PFSK-1 (cell line): ENCODE measurements around the gene DIP2B.

Experiments used
- FOXP2 ChIP-seq: optimal IDR thresholded peaks from 2 replicates; pipeline ENCODE3; 2011; ENCODE audit warnings: borderline replicate concordance, control low read depth, inconsistent platforms; ENCODE audit not compliant: insufficient read depth; ENCODE audit errors: extremely low read length, extremely low read depth
- POLR2AphosphoS5 ChIP-seq: IDR thresholded peaks from 2 replicates; pipeline ENCODE4 v1.6.1; 2012; ENCODE audit warnings: low read depth, mild to moderate bottlenecking, control low read depth, low read length, moderate library complexity
- SIN3A ChIP-seq: IDR thresholded peaks from 2 replicates; pipeline ENCODE4 v1.6.1; 2012; ENCODE audit warnings: mild to moderate bottlenecking, low read length, moderate library complexity, borderline replicate concordance; ENCODE audit not compliant: insufficient read depth
- TAF1 ChIP-seq: IDR thresholded peaks from 2 replicates; pipeline ENCODE4 v1.6.1; 2012; ENCODE audit warnings: low read length, control low read depth, borderline replicate concordance; ENCODE audit not compliant: insufficient read depth
- TF ChIP-seq, protein P1 (sequence below), 2 experiments: IDR thresholded peaks; 2 replicates each; pipeline versions ENCODE4 v1.6.1 to v1.8.0; 2011 to 2012; ENCODE audit warnings: low read depth in 2 of 2, low read length in 2 of 2, control low read depth in 1 of 2, inconsistent platforms in 1 of 2, mild to moderate bottlenecking in 1 of 2, moderate library complexity in 1 of 2; ENCODE audit not compliant: insufficient read depth in 1 of 2

DIP2B gene

DNA sequence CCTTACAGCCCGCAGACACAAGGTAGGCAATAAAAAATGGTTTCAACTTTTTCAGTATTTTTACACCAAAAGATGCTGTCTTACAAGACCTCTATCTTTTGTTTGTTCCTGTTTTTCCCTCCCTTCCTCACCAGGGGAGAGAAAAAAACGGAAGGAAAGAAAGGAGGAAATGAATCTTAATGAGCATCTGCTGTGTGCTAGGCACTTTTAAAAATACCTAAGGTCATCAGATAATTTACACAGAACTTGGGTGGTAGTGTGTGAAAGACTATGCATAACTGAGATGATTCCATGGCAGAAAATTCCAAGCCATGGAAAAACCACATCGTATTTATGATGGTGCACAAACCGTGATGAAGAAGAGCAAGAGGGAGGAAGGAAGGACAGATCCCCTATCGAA lies 121.2 kb downstream of the DIP2B start:
- TF ChIP-seq, protein P1, sequence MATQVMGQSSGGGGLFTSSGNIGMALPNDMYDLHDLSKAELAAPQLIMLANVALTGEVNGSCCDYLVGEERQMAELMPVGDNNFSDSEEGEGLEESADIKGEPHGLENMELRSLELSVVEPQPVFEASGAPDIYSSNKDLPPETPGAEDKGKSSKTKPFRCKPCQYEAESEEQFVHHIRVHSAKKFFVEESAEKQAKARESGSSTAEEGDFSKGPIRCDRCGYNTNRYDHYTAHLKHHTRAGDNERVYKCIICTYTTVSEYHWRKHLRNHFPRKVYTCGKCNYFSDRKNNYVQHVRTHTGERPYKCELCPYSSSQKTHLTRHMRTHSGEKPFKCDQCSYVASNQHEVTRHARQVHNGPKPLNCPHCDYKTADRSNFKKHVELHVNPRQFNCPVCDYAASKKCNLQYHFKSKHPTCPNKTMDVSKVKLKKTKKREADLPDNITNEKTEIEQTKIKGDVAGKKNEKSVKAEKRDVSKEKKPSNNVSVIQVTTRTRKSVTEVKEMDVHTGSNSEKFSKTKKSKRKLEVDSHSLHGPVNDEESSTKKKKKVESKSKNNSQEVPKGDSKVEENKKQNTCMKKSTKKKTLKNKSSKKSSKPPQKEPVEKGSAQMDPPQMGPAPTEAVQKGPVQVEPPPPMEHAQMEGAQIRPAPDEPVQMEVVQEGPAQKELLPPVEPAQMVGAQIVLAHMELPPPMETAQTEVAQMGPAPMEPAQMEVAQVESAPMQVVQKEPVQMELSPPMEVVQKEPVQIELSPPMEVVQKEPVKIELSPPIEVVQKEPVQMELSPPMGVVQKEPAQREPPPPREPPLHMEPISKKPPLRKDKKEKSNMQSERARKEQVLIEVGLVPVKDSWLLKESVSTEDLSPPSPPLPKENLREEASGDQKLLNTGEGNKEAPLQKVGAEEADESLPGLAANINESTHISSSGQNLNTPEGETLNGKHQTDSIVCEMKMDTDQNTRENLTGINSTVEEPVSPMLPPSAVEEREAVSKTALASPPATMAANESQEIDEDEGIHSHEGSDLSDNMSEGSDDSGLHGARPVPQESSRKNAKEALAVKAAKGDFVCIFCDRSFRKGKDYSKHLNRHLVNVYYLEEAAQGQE (IDR thresholded peaks at IDR 0.05; ENCODE audit: insufficient read depth in 1 of 2, low read depth in 2 of 2, low read length in 2 of 2) = no peak
- TF ChIP-seq POLR2AphosphoS5 (no peak), TAF1 (no peak), FOXP2 (no peak), SIN3A (no peak)

DNA sequence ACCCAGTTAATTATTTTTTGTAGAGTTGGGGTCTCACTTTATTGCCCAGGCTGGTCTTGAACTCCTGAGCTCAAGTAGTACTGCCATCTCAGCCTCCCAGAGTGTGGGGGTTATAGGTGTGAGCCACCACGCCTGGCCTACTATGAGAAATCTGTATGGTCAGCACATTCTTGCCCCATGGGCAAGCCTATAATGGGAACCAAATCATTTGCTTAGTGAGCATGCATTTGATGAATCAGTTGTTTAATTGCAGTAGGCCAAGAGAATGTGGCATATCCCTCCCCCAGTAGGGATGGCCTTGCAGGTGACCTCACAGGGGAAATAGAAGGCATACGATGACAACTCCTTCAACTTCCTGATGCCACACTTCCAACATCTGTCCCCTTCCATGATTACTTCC lies 122.7 kb downstream of the DIP2B start:
- TF ChIP-seq, protein P1 (IDR thresholded peaks at IDR 0.05; ENCODE audit: insufficient read depth in 1 of 2, low read depth in 2 of 2, low read length in 2 of 2) = no peak
- TF ChIP-seq TAF1 = no peak

DNA sequence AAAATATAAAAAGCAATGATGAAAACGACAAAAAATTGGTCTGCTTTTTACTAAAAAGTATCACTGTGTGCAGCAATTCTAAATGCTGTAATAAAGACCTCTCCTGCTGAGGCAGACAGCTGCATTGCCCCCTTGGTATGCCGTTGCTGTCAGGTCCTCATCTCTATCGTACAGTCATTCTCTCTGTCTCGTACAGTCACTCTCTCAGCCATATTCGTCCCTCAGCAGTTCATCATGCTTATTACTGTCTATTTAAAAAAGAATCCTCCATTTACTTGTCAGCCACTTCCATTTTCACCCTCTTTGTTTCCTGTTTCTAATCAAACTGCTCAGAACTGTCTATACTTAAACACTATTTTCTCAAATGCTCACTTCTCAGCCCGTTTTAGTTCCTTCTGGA lies 123.6 kb downstream of the DIP2B start:
- TF ChIP-seq, protein P1 (IDR thresholded peaks at IDR 0.05; ENCODE audit: insufficient read depth in 1 of 2, low read depth in 2 of 2, low read length in 2 of 2) = no peak
- TF ChIP-seq SIN3A (no peak), TAF1 (no peak), POLR2AphosphoS5 (no peak), FOXP2 (no peak)

DNA sequence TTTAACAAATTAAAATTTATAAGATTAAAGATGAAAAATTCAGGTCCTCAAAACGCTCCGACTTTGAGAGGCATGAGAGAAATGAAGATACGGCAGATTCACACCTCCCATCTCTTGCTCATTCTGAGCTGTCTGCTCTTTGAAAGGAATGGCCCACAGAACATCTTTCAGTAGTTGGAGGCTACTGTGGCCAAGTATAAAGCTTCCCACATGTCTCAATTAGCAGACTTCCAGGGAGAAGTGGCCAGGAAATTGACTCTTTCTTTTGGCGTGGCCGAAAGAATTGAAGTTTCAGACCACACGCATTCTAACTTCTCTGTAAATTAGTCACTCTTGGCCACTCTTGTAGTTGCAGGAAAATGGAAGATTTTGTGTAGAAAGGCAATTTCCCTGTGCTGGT lies 129.2 kb downstream of the DIP2B start:
- TF ChIP-seq, protein P1 (IDR thresholded peaks at IDR 0.05; ENCODE audit: insufficient read depth in 1 of 2, low read depth in 2 of 2, low read length in 2 of 2) = no peak
- TF ChIP-seq SIN3A (no peak), POLR2AphosphoS5 (no peak), FOXP2 (no peak), TAF1 (no peak)

DNA sequence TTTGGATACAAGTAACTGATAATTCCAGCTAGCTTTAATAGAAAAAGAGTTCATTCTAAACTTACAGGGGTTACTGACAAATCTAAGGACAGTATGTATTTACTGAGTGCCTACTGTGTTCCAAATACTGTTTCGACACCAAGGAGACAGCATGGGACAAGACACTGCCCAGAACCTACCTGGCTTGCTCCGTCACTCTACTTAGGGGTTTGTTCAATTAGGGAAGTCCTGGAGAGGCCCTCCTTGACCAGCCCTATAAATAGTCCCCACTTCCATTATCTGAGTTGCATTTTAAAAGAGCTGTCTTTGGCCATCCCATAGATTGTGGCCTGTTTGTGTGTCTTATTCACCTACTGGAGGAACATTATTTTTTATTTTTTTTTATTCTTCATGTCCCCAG lies 129.6 kb downstream of the DIP2B start:
- TF ChIP-seq TAF1 (no peak), POLR2AphosphoS5 (no peak), FOXP2 (no peak), SIN3A (no peak)
- TF ChIP-seq, protein P1 (IDR thresholded peaks at IDR 0.05; ENCODE audit: insufficient read depth in 1 of 2, low read depth in 2 of 2, low read length in 2 of 2) = no peak
